ENCODE measurements around the gene HIP1R. TPM values are rescaled to one million over a fixed set of nuclear protein-coding genes. Genes with fewer than 3 reads are reported as not detected.

The HIP1R gene
- total RNA-seq, 1 experiment from 2014 or later: 33.1 TPM

GRCh38 chr12:122909442-122910288 lies 74.4 kb downstream of the HIP1R start:
- no peak overlapping the region for H3K4me3 ChIP-seq
- H3K36me3 ChIP-seq (ENCODE audit: low read depth): no peaks in the 10 kb centered on the region
- no peak overlapping the region for H2AFZ ChIP-seq
- ChIA-PET POLR2A (ENCODE audit: unreplicated experiment) (interaction anchor here (0.6 kb wide), 1 partner anchor 62 kb away, joined by 4 read pairs; no protein-coding TSS in a partner anchor), CTCF (no interaction called here)
- H4K20me1 ChIP-seq (ENCODE audit: insufficient read depth): no peaks in the 10 kb centered on the region
- no peak overlapping the region for H3K27ac ChIP-seq
- H3F3A ChIP-seq (ENCODE audit: insufficient read depth, low read depth): peaks cover 7% of the 10 kb centered on the region; the same call in 1 of the 2 replicates
- TF ChIP-seq CTCF (conservative IDR thresholded peaks at IDR 0.05): no peak
- no peak for TF ChIP-seq EZH2 (IDR thresholded peaks at IDR 0.05; ENCODE audit: low read depth)
- no peaks in the 10 kb centered on the region for H3K9me3 ChIP-seq (ENCODE audit: insufficient read depth, low read depth)
- intact Hi-C loops (cut with micrococcal nuclease; ENCODE audit: unreplicated experiment): no loop called here
- H3K4me2 ChIP-seq: peak overlapping the region; percentile 10; the same call in 1 of the 2 replicates
- DNase-seq: peak; percentile 46 to 51
- H3K79me2 ChIP-seq (ENCODE audit: low read depth): no peaks in the 10 kb centered on the region
- H3K4me1 ChIP-seq (replicated peaks; ENCODE audit: insufficient read depth): peaks cover 9% of the 10 kb centered on the region; the same call in 1 of the 2 replicates
- H3K27me3 ChIP-seq (ENCODE audit: insufficient read depth, low read depth): no peaks in the 10 kb centered on the region
- BruUV-seq (replicated peaks): no TSS peak
- H3K9me2 ChIP-seq (ENCODE audit: insufficient read depth): no peaks in the 10 kb centered on the region

Other genes starting within 250 kb of the HIP1R start
- gene HCAR2, start 132.1 kb upstream of the HIP1R start, total RNA-seq (2021): 2.0 and 2.6 TPM in 2 replicates
- 0.38 and 0.44 TPM in 2 replicates for gene HCAR3, start 118.6 kb upstream of the HIP1R start, total RNA-seq (2021)
- 4.2 and 5.2 TPM in 2 replicates for gene HCAR1, start 104.6 kb upstream of the HIP1R start, total RNA-seq (2021)
- 53.0 and 66.6 TPM in 2 replicates for gene DENR, start 82.6 kb upstream of the HIP1R start, total RNA-seq (2021)
- 0.41 and 0.58 TPM in 2 replicates for gene CCDC62, start 60.9 kb upstream of the HIP1R start, total RNA-seq (2021)
- gene VPS37B, start 60.7 kb downstream of the HIP1R start, total RNA-seq (2021): 51.4 and 53.5 TPM in 2 replicates
- 11.4 and 13.0 TPM in 2 replicates for gene ABCB9, start 131.0 kb downstream of the HIP1R start, total RNA-seq (2021)
- gene OGFOD2, start 139.8 kb downstream of the HIP1R start, total RNA-seq (2021): 33.5 and 36.1 TPM in 2 replicates
- gene ARL6IP4, start 145.2 kb downstream of the HIP1R start, total RNA-seq (2021): 162 and 191 TPM in 2 replicates

Measured in PC-9 (cell line).